Mucosa of descending colon (tissue), 3 donors: ENCODE results near the gene MUSK. TPM values are rescaled to one million over a fixed set of nuclear protein-coding genes. Genes with fewer than 3 reads are reported as not detected.

Source experiments
- ATAC-seq: fragments of 200-7000 bp; cut with Tn5 transposase; one replicate; pipeline ENCODE4 v1.9.1; 2020; ENCODE audit warnings: mild to moderate bottlenecking, moderate library complexity
- DNase-seq, 3 donors: peaks; one replicate each; pipeline ENCODE4 v3.0.0-alpha.2; 2020
- H3K36me3 ChIP-seq: fragments of 200-600 bp; one replicate; pipeline ENCODE4 v1.8.0; 2021; ENCODE audit warnings: low read depth, mild to moderate bottlenecking
- H3K4me1 ChIP-seq: fragments of 200-600 bp; one replicate; pipeline ENCODE4 v1.8.0; 2021; ENCODE audit warnings: low read depth, mild to moderate bottlenecking
- H3K4me3 ChIP-seq: fragments of 200-600 bp; one replicate; pipeline ENCODE4 v1.8.0; 2021; ENCODE audit warnings: mild to moderate bottlenecking
- H3K9me3 ChIP-seq: fragments of 200-600 bp; one replicate; pipeline ENCODE4 v1.8.0; 2021; ENCODE audit warnings: mild to moderate bottlenecking
- CTCF ChIP-seq: fragments of 200-600 bp; IDR thresholded peaks from one replicate; pipeline ENCODE4 v1.8.0; 2022; ENCODE audit warnings: antibody characterized with exemption, mild to moderate bottlenecking
- intact Hi-C, 2 donors: fragments of 100-400 bp; cut with DNase I in 1 of 2; cut with micrococcal nuclease in 1 of 2; formaldehyde crosslinking; loops; one replicate each; pipeline versions ENCODE4 v1.11.0 to v1.11.1; 2022; cut with DNase I, micrococcal nuclease
- total RNA-seq, 3 donors: library from RNA; stranded (reverse); fragmentation: NEBNext Ultra II Directional in 2 of 3; extraction: Animal tissue kit (Norgen Biotek cat#: 25700) in 2 of 3; gene quantifications; one replicate each; pipeline versions ENCODE4 v1.2.1 to v1.2.4, GENCODE V29; 2021 to 2023
- donor health status: DM: no; HTN: no; CAD: no; lungs with moderate emphysema.
- donor health status: DM: no; HTN: no; CAD: no.
- donor health status: DM: no; HTN: yes; CAD: no.

Gene MUSK
- total RNA-seq, 3 donors from 2014 or later: 1.4 to 5.6 (median 3.6) TPM

DNA sequence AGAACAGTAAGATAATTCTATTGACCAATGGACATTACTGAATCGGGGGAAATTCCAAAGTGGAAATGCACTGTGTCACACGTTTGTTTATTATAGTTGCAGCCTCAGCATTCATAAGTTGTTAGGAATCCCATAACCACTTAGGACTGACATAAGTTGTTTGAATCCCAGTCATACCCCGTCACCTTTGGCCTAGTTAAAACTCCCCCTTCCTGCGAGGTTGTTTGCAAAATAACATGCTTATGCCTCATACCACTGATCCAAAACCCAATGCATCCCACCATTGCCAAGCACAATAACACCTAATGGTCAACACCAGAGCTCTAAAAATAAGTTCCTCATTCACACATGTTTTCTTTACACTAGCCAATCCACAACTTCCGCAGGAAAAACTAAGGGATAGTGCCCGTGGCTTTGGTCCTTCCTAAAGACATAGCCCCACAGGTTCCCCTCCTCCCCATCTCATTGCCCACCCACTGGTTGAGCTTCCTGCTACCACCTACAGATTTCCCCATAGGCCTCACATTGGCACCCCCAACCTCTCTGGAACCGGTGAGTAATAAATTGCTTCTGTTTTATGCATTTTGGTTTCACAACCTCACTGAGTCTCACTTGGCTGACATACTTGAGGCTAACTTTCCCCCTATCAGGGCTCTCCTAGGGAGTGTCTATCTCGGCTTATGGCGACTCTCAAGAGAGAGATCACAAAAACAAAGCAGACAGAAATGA is 42.3 kb upstream of the MUSK start:
- TF ChIP-seq CTCF: no peak
- intact Hi-C loops: loop anchor here (10.0 kb wide), 2 partner anchors 171 to 441 kb away; no protein-coding TSS in a partner anchor
- no peak for ATAC-seq

DNA sequence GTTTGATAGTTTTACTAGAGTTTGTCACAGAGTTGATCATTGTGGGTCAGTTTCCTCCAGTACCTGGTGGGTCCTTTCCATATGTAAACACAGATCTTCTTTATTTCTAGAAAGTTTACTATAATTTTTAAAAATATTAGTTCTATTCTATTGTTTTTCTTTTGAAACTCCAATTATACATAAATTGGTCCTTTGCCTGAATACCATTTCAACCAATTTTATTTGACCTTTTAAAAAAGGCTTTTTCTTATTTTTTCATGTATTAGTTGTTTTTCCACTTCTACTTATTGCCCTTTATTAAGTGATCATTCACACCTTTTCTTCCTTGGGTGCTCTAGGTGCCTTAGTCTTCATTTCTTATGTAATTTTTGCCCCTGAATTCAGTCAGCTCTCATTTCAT is 33.0 kb upstream of the MUSK start:
- Histone ChIP-seq H3K4me3 (no peak overlapping the region), H3K9me3 (peaks cover 14% of the 10 kb centered on the region), H3K4me1 (no peaks in the 10 kb centered on the region), H3K36me3 (no peaks in the 10 kb centered on the region)
- no peak for ATAC-seq
- no peak for TF ChIP-seq CTCF
- DNase-seq: no peak
- intact Hi-C loops: loop anchor here (5.0 kb wide), 2 partner anchors 662 to 667 kb away; no protein-coding TSS in a partner anchor

More for the DNA sequence above, 42.3 kb upstream of the MUSK start:
- no peaks in the 10 kb centered on the region for H3K36me3 ChIP-seq
- no peak overlapping the region for H3K4me3 ChIP-seq
- H3K4me1 ChIP-seq: no peaks in the 10 kb centered on the region
- DNase-seq: no peak
- no peaks in the 10 kb centered on the region for H3K9me3 ChIP-seq

DNA sequence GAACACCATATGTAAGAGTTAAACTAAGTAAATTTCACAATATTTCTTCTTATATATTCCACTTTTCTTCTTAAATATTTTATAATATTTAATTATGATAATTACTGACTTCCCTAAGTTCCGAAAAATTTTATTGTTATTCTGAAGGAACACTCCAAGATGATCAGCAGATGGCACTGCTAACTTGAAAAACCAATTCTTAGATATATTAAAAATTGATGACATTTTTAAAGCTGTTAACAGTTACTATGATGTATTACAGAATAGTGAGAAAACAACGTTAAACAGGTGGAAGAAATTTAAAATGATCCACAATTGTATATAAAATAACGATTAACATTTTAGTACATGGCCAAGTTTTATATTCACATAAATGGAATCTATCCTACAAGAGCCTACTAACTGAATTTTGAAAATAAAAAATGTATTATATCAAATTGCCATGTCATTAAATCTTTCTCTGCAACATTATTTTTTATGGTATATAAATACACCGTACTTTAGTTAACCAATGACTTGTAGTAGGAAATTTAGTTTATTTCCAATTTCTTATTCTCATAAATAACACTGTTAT is 30.1 kb upstream of the MUSK start:
- ATAC-seq: no peak
- Histone ChIP-seq H3K36me3 (no peaks in the 10 kb centered on the region), H3K4me1 (no peaks in the 10 kb centered on the region), H3K9me3 (peaks cover 14% of the 10 kb centered on the region), H3K4me3 (no peak overlapping the region)
- no peak for DNase-seq
- TF ChIP-seq CTCF: no peak
- intact Hi-C loops: loop anchor here (5.0 kb wide), 2 partner anchors 659 to 664 kb away; no protein-coding TSS in a partner anchor

- intact Hi-C loops: no loop called here
These were observed 27.9 kb upstream of the MUSK start for GRCh38 chr9:110640736-110641135.

GRCh38 chr9:110641293-110641692 is 27.3 kb upstream of the MUSK start:
- intact Hi-C loops: no loop called here
- Histone ChIP-seq H3K4me3 (no peak overlapping the region), H3K9me3 (no peaks in the 10 kb centered on the region), H3K4me1 (no peaks in the 10 kb centered on the region), H3K36me3 (no peaks in the 10 kb centered on the region)
- TF ChIP-seq CTCF: no peak
- ATAC-seq (no peak), DNase-seq (no peak)

More at GRCh38 chr9:110640736-110641135, 27.9 kb upstream of the MUSK start:
- no peak for DNase-seq
- Histone ChIP-seq H3K4me1 (no peaks in the 10 kb centered on the region), H3K9me3 (peaks cover 4% of the 10 kb centered on the region), H3K4me3 (no peak overlapping the region), H3K36me3 (no peaks in the 10 kb centered on the region)
- TF ChIP-seq CTCF: no peak
- ATAC-seq: no peak
